ENCODE results near the gene KSR2. TPM values are rescaled to one million over a fixed set of nuclear protein-coding genes. Genes with fewer than 3 reads are reported as not detected.
"Not testable (repeated sequence)": the region's sequence is repeated elsewhere in the genome, so short reads cannot be mapped to it uniquely, and the experiment has no call there.

KSR2 gene
- total RNA-seq, 2 donors from 2014 or later: 1.2 to 1.3 TPM

GRCh38 chr12:117743761-117744160 is 225.0 kb downstream of the KSR2 start:
- intact Hi-C loops (cut with DNase I): no loop called here
- no peak overlapping the region for H3K27ac ChIP-seq
- no peak for DNase-seq

GRCh38 chr12:117742721-117743120 is 226.1 kb downstream of the KSR2 start:
- Histone ChIP-seq H3K9me3 (no peaks in the 10 kb centered on the region), H3K27ac (no peak overlapping the region), H3K4me3 (no peak overlapping the region), H3K36me3 (no peaks in the 10 kb centered on the region), H3K9ac (ENCODE audit: low read depth in 2 of 2, low read length in 2 of 2) (no peak overlapping the region), H3K4me1 (no peaks in the 10 kb centered on the region), H3K27me3 (no peaks in the 10 kb centered on the region)
- TF ChIP-seq CTCF (IDR thresholded peaks at IDR 0.05): no peak
- intact Hi-C loops (cut with DNase I): no loop called here
- no peak for DNase-seq

More at GRCh38 chr12:117743761-117744160, 225.0 kb downstream of the KSR2 start:
- Histone ChIP-seq H3K36me3 (no peaks in the 10 kb centered on the region), H3K27me3 (no peaks in the 10 kb centered on the region), H3K4me1 (no peaks in the 10 kb centered on the region), H3K9ac (ENCODE audit: low read depth in 2 of 2, low read length in 2 of 2) (no peak overlapping the region), H3K9me3 (no peaks in the 10 kb centered on the region), H3K4me3 (no peak overlapping the region)
- no peak for TF ChIP-seq CTCF (IDR thresholded peaks at IDR 0.05)

GRCh38 chr12:117738233-117738632 is 230.6 kb downstream of the KSR2 start:
- Histone ChIP-seq H3K9me3 (no peaks in the 10 kb centered on the region), H3K9ac (ENCODE audit: low read depth in 2 of 2, low read length in 2 of 2) (no peak overlapping the region), H3K27me3 (no peaks in the 10 kb centered on the region), H3K36me3 (no peaks in the 10 kb centered on the region), H3K4me3 (no peak overlapping the region), H3K4me1 (no peaks in the 10 kb centered on the region), H3K27ac (no peak overlapping the region)
- no peak for DNase-seq
- intact Hi-C loops (cut with DNase I): no loop called here
- no peak for TF ChIP-seq CTCF (IDR thresholded peaks at IDR 0.05)

- no peak for TF ChIP-seq CTCF (IDR thresholded peaks at IDR 0.05)
Observed at GRCh38 chr12:117733549-117733805, 235.3 kb downstream of the KSR2 start.

GRCh38 chr12:117732761-117733548 is 235.8 kb downstream of the KSR2 start:
- Histone ChIP-seq H3K36me3 (no peaks in the 10 kb centered on the region), H3K9me3 (no peaks in the 10 kb centered on the region), H3K27me3 (no peaks in the 10 kb centered on the region), H3K9ac (ENCODE audit: low read depth in 2 of 2, low read length in 2 of 2) (no peak overlapping the region), H3K4me3 (no peak overlapping the region), H3K4me1 (no peaks in the 10 kb centered on the region), H3K27ac (no peak overlapping the region)
- DNase-seq: no peak
- no peak for TF ChIP-seq CTCF (IDR thresholded peaks at IDR 0.05)
- intact Hi-C loops (cut with DNase I): no loop called here

More at GRCh38 chr12:117733549-117733805, 235.3 kb downstream of the KSR2 start:
- Histone ChIP-seq H3K9ac (ENCODE audit: low read depth in 2 of 2, low read length in 2 of 2) (no peak overlapping the region), H3K36me3 (no peaks in the 10 kb centered on the region), H3K4me1 (no peaks in the 10 kb centered on the region), H3K4me3 (no peak overlapping the region), H3K27ac (no peak overlapping the region), H3K9me3 (no peaks in the 10 kb centered on the region), H3K27me3 (no peaks in the 10 kb centered on the region)
- DNase-seq: no peak
- intact Hi-C loops (cut with DNase I): no loop called here

- H3K36me3 ChIP-seq; H3K27me3 ChIP-seq; intact Hi-C loops (cut with DNase I); H3K27ac ChIP-seq; H3K4me1 ChIP-seq; H3K9ac ChIP-seq (ENCODE audit: low read depth in 2 of 2, low read length in 2 of 2); DNase-seq; H3K9me3 ChIP-seq; H3K4me3 ChIP-seq: not testable (repeated sequence)
Observed at GRCh38 chr12:117731131-117731530, 237.7 kb downstream of the KSR2 start.

All from colonic mucosa (tissue), 4 donors.